Measurements from ENCODE around the gene ESPN.
A peak's percentile ranks its signal among the peaks of the same experiment; 100 is the strongest.
"Not testable (repeated sequence)": the region's sequence is repeated elsewhere in the genome, so short reads cannot be mapped to it uniquely, and the experiment has no call there.

Gene ESPN

GRCh38 chr1:6483017-6483760 lies 58.6 kb downstream of the ESPN start:
- DNase-seq (ENCODE audit: low read depth), result no peak

- no peak for DNase-seq (ENCODE audit: low read depth)
Measured at GRCh38 chr1:6483761-6484117, 59.2 kb downstream of the ESPN start.

GRCh38 chr1:6484826-6485167 lies 60.2 kb downstream of the ESPN start:
- no peak for DNase-seq (ENCODE audit: low read depth)

- DNase-seq (ENCODE audit: low read depth), result peak; percentile 44
Measured at GRCh38 chr1:6485168-6486101, 60.9 kb downstream of the ESPN start.

- peak; percentile 91 for DNase-seq (ENCODE audit: low read depth)
Measured at GRCh38 chr1:6486433-6487011, 61.9 kb downstream of the ESPN start.

- no peak for DNase-seq (ENCODE audit: low read depth)
Measured at GRCh38 chr1:6487804-6488484, 63.4 kb downstream of the ESPN start.

- no peak for DNase-seq (ENCODE audit: low read depth)
Measured at GRCh38 chr1:6488602-6489382, 64.2 kb downstream of the ESPN start.

- DNase-seq (ENCODE audit: low read depth), result no peak
Measured at GRCh38 chr1:6489383-6489765, 64.8 kb downstream of the ESPN start.

GRCh38 chr1:6489799-6490180 lies 65.2 kb downstream of the ESPN start:
- peak; percentile 75 for DNase-seq (ENCODE audit: low read depth)

GRCh38 chr1:6490181-6491080 lies 65.9 kb downstream of the ESPN start:
- peak; percentile 83 for DNase-seq (ENCODE audit: low read depth)

GRCh38 chr1:6491081-6491449 lies 66.5 kb downstream of the ESPN start:
- DNase-seq (ENCODE audit: low read depth), result no peak

- peak; percentile 97 for DNase-seq (ENCODE audit: low read depth)
Measured at GRCh38 chr1:6491480-6491962, 66.9 kb downstream of the ESPN start, which contains the start of gene PLEKHG5. Gene PLEKHG5, minus strand, starts transcription at chr1:6491667. Its CDS starts 14,096 bp downstream, at chr1:6477571.

GRCh38 chr1:6491966-6492365 lies 67.4 kb downstream of the ESPN start:
- DNase-seq (ENCODE audit: low read depth), result no peak

- DNase-seq (ENCODE audit: low read depth), result not testable (repeated sequence)
Measured at GRCh38 chr1:6493834-6494223, 69.3 kb downstream of the ESPN start.

- no peak for DNase-seq (ENCODE audit: low read depth)
Measured at GRCh38 chr1:6494627-6495026, 70.1 kb downstream of the ESPN start.

GRCh38 chr1:6495041-6495441 lies 70.5 kb downstream of the ESPN start:
- DNase-seq (ENCODE audit: low read depth), result no peak

- no peak for DNase-seq (ENCODE audit: low read depth)
Measured at GRCh38 chr1:6495540-6496364, 71.2 kb downstream of the ESPN start.

- peak; percentile 36 for DNase-seq (ENCODE audit: low read depth)
Measured at GRCh38 chr1:6496365-6496721, 71.8 kb downstream of the ESPN start.

- no peak for DNase-seq (ENCODE audit: low read depth)
Measured at GRCh38 chr1:6496890-6497214, 72.3 kb downstream of the ESPN start.

Data from ELR (cell line).